Sigmoid colon (tissue), 4 donors: ENCODE data around the gene ROBO1.

Experiments used
- EP300 ChIP-seq, 4 donors: sonication (generic); formaldehyde crosslinking; IDR thresholded peaks; one replicate each; pipeline ENCODE4 v1.6.1; 2017; ENCODE audit warnings: antibody characterized with exemption in 4 of 4
- POLR2AphosphoS5 ChIP-seq, 4 donors: sonication (generic); formaldehyde crosslinking; IDR thresholded peaks; one replicate each; pipeline ENCODE4 v1.6.1; 2017; ENCODE audit warnings: antibody characterized with exemption in 4 of 4
- TF ChIP-seq, protein P1 (sequence below), 4 experiments: fragments of 450-650 bp in 3 of 4; fragments of 200-600 bp in 1 of 4; IDR thresholded peaks; one replicate each; pipeline ENCODE4 v1.5.1; 2016 to 2019; ENCODE audit warnings: antibody characterized with exemption in 4 of 4, mild to moderate bottlenecking in 3 of 4, moderate library complexity in 2 of 4

DNA sequence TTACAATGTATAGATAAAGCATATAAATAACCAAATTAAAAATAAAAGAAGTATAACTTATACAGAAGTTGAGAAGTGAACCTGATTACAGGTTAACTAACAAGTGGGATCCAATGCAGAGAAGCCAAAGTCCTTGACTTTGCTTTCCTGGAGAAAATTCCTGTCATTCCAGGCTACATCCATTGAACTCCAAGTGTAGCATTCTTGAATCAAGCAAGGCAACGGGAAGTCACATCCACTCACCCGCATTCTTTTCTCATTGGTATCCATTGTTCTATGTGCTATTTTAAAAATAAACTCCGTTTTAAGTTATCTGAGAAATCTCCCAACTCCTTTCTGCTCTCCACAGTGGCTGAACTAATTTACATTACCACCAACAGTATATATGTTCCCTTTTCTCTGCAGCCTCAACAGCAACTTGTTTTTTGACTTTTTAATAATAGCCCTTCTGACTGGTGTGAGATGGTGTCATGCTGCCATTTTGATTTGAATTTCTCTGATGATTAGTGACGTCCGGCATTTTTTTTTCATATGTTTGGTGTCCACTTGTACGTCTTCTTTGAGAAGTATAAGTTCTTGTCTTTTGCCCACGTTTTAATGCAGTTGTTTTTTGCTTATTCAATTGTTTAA is 534.3 kb downstream of the ROBO1 start:
- TF ChIP-seq, protein P1, sequence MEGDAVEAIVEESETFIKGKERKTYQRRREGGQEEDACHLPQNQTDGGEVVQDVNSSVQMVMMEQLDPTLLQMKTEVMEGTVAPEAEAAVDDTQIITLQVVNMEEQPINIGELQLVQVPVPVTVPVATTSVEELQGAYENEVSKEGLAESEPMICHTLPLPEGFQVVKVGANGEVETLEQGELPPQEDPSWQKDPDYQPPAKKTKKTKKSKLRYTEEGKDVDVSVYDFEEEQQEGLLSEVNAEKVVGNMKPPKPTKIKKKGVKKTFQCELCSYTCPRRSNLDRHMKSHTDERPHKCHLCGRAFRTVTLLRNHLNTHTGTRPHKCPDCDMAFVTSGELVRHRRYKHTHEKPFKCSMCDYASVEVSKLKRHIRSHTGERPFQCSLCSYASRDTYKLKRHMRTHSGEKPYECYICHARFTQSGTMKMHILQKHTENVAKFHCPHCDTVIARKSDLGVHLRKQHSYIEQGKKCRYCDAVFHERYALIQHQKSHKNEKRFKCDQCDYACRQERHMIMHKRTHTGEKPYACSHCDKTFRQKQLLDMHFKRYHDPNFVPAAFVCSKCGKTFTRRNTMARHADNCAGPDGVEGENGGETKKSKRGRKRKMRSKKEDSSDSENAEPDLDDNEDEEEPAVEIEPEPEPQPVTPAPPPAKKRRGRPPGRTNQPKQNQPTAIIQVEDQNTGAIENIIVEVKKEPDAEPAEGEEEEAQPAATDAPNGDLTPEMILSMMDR (IDR thresholded peaks at IDR 0.05): no peak
- TF ChIP-seq POLR2AphosphoS5 (IDR thresholded peaks at IDR 0.05): no peak
- TF ChIP-seq EP300 (IDR thresholded peaks at IDR 0.05): no peak
